Lower lobe of right lung (tissue), 2 donors: ENCODE data around the gene MAPKAPK2. TPM values are rescaled to one million over a fixed set of nuclear protein-coding genes. Genes with fewer than 3 reads are reported as not detected.

Experiments used
- ATAC-seq, 2 donors: fragments of 200-7000 bp; cut with Tn5 transposase; one replicate each; pipeline ENCODE4 v1.9.1; 2020 to 2022; ENCODE audit warnings: mild to moderate bottlenecking in 2 of 2, moderate library complexity in 2 of 2
- DNase-seq: peaks from one replicate; pipeline ENCODE4 v3.0.0-alpha.2; 2020
- H3K27ac ChIP-seq: fragments of 200-600 bp; one replicate; pipeline ENCODE4 v1.8.0; 2022
- H3K27me3 ChIP-seq: fragments of 200-600 bp; one replicate; pipeline ENCODE4 v1.8.0; 2022; ENCODE audit warnings: low read depth
- H3K36me3 ChIP-seq: fragments of 200-600 bp; one replicate; pipeline ENCODE4 v1.8.0; 2022; ENCODE audit warnings: mild to moderate bottlenecking
- H3K4me1 ChIP-seq: fragments of 200-600 bp; one replicate; pipeline ENCODE4 v1.8.0; 2022
- H3K4me3 ChIP-seq: fragments of 200-600 bp; one replicate; pipeline ENCODE4 v1.8.0; 2022; ENCODE audit warnings: mild to moderate bottlenecking
- H3K9me3 ChIP-seq: fragments of 200-600 bp; one replicate; pipeline ENCODE4 v1.8.0; 2022
- intact Hi-C: fragments of 100-400 bp; cut with DNase I; formaldehyde crosslinking; loops from one replicate; pipeline ENCODE4 v1.11.0; 2022
- total RNA-seq: library from RNA; stranded (reverse); fragmentation: NEBNext Ultra II Directional; extraction: Animal tissue kit (Norgen Biotek cat#: 25700); gene quantifications from one replicate; pipeline ENCODE4 v1.2.1, GENCODE V29; 2021
- TF ChIP-seq, protein P1 (sequence below): fragments of 200-600 bp; IDR thresholded peaks from one replicate; pipeline ENCODE4 v1.8.0; 2022; ENCODE audit warnings: antibody characterized with exemption, mild to moderate bottlenecking
- donor health status: DM: no; HTN: yes; CAD: no; lungs with severe emphysema.

MAPKAPK2 gene
- total RNA-seq, 1 donor from 2014 or later, result 87.0 TPM

DNA sequence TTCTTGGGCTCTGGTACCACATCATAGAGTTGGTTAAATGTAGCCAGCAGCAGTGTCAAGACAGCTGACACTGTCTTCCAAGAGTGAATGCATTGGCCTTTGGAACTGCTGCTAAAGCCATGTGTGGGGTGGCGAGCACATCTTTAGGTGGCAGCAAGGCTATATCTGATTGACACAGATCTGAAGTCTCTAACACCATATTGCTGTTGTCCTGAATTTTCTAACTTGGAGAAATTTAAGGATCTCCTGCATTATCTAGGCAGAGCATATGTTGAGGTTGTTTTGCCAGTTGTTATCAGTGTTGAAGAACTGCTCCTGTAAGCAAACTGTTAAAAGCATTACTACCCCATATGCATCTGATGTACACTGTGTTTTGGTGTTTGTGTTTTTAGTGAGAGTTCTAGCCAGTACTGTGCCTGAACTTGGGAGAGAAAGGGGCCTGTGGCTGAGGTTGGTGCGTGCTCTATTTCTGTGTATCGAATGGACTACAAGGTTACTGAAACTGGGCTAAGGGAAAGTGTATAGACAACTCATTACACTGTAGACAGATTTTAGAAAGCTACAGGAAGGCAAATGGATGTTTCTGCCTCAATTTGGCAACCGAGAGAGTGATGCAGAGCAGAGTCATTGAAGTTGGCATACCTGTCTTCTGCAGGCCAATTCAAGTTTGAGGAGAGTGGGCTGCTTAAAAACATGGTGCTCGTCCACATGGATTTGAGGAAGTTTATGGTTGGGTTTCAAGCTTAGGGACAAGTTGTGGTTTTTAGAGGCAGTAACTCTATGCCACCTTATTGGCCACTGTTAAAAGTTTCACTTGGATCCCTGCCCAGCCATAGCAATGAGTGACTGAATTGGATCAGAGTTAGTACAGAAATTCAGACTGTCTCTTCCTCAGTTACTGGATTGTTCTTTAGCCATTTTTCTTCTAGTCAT lies 32.5 kb upstream of the MAPKAPK2 start:
- intact Hi-C loops, result no loop called here
- TF ChIP-seq, protein P1, sequence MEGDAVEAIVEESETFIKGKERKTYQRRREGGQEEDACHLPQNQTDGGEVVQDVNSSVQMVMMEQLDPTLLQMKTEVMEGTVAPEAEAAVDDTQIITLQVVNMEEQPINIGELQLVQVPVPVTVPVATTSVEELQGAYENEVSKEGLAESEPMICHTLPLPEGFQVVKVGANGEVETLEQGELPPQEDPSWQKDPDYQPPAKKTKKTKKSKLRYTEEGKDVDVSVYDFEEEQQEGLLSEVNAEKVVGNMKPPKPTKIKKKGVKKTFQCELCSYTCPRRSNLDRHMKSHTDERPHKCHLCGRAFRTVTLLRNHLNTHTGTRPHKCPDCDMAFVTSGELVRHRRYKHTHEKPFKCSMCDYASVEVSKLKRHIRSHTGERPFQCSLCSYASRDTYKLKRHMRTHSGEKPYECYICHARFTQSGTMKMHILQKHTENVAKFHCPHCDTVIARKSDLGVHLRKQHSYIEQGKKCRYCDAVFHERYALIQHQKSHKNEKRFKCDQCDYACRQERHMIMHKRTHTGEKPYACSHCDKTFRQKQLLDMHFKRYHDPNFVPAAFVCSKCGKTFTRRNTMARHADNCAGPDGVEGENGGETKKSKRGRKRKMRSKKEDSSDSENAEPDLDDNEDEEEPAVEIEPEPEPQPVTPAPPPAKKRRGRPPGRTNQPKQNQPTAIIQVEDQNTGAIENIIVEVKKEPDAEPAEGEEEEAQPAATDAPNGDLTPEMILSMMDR, result no peak
- H3K4me3 ChIP-seq, result no peak overlapping the region
- H3K36me3 ChIP-seq, result peaks cover 14% of the 10 kb centered on the region
- no peaks in the 10 kb centered on the region for H3K9me3 ChIP-seq
- peak; percentile 20 to 23 for ATAC-seq
- H3K27ac ChIP-seq, result no peak overlapping the region
- DNase-seq, result no peak
- H3K4me1 ChIP-seq, result no peaks in the 10 kb centered on the region
- H3K27me3 ChIP-seq, result no peaks in the 10 kb centered on the region

DNA sequence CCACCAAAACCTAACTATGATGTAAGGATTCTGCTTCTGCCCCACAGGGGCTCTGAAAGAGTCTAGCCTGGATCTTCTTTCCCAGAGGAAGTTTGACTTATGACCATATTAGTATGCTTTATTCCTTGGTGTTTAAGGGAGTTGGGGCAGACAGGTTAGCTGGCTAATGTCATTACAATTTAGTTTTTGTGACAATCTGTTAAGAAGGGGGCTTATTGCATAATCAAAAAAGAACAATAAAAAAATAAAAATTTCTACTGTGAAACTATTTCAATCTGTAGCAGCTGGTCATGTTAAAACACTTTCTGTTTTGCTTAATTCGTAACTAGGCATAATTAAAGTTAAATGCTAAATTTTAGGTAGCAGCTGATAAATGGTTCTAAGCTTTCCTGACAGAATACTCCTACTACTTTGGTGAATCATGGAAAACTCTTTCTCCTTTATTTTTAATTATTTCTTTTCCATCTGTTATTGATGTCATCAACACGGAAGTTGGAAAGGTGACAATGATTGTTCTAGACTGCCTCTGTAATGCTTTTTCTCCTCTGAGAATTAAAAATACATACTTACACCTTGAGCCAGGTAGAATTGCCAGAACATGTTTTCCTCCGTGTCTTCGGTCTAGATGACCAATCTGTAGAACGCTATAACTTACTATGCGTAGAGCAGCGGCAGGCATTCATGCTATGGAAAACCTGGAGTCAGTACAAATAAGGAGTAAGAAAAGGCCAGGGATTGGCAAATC lies 30.8 kb upstream of the MAPKAPK2 start:
- Histone ChIP-seq H3K9me3 (no peaks in the 10 kb centered on the region), H3K4me1 (peaks cover 12% of the 10 kb centered on the region), H3K27me3 (no peaks in the 10 kb centered on the region), H3K36me3 (no peaks in the 10 kb centered on the region), H3K4me3 (no peak overlapping the region), H3K27ac (no peak overlapping the region)
- DNase-seq (no peak), ATAC-seq (no peak)
- intact Hi-C loops, result no loop called here
- TF ChIP-seq, protein P1, result no peak

- Histone ChIP-seq H3K36me3 (no peaks in the 10 kb centered on the region), H3K27ac (no peak overlapping the region), H3K4me1 (peaks cover 15% of the 10 kb centered on the region), H3K4me3 (no peak overlapping the region), H3K27me3 (no peaks in the 10 kb centered on the region), H3K9me3 (no peaks in the 10 kb centered on the region)
- no peak for ATAC-seq
- intact Hi-C loops, result no loop called here
- DNase-seq, result no peak
- TF ChIP-seq, protein P1, result no peak
These were observed 29.9 kb upstream of the MAPKAPK2 start for GRCh38 chr1:206654828-206655227.

- Histone ChIP-seq H3K36me3 (no peaks in the 10 kb centered on the region), H3K9me3 (no peaks in the 10 kb centered on the region), H3K27ac (no peak overlapping the region), H3K4me1 (peaks cover 15% of the 10 kb centered on the region), H3K27me3 (no peaks in the 10 kb centered on the region), H3K4me3 (no peak overlapping the region)
- TF ChIP-seq, protein P1, result no peak
- no peak for DNase-seq
- intact Hi-C loops, result no loop called here
- ATAC-seq, result peak in 1 of 2 donors; percentile 39
These were observed 29.2 kb upstream of the MAPKAPK2 start for GRCh38 chr1:206655471-206655882.

DNA sequence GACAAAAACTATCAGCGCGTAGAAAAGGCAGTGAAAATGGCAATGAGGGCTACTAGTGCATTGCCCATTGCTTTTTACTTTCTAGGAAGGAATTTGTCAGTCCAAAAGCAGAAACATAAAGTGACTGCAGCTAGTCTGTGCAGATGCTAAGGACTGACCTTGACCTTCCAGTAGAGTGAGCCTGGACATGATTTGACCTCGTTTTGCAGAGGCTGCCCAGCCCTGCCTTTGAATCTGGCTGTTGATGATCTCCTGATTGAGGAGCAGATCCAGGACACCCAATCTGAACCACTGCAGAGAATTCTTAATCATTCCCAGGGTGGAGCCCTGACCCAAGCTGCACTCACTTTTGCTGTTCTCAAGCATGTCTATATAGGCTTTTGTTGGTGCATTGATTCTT lies 27.8 kb upstream of the MAPKAPK2 start:
- Histone ChIP-seq H3K4me1 (peaks cover 15% of the 10 kb centered on the region), H3K9me3 (no peaks in the 10 kb centered on the region), H3K27ac (no peak overlapping the region), H3K4me3 (no peak overlapping the region), H3K27me3 (no peaks in the 10 kb centered on the region), H3K36me3 (no peaks in the 10 kb centered on the region)
- intact Hi-C loops, result no loop called here
- DNase-seq (no peak), ATAC-seq (no peak)
- TF ChIP-seq, protein P1, result no peak
